ENCODE results near the gene ARL2BP. TPM values are rescaled to one million over a fixed set of nuclear protein-coding genes. Genes with fewer than 3 reads are reported as not detected.

The ARL2BP gene
- total and polyA plus RNA-seq, 2 donors: 41.4 to 54.7 TPM

DNA sequence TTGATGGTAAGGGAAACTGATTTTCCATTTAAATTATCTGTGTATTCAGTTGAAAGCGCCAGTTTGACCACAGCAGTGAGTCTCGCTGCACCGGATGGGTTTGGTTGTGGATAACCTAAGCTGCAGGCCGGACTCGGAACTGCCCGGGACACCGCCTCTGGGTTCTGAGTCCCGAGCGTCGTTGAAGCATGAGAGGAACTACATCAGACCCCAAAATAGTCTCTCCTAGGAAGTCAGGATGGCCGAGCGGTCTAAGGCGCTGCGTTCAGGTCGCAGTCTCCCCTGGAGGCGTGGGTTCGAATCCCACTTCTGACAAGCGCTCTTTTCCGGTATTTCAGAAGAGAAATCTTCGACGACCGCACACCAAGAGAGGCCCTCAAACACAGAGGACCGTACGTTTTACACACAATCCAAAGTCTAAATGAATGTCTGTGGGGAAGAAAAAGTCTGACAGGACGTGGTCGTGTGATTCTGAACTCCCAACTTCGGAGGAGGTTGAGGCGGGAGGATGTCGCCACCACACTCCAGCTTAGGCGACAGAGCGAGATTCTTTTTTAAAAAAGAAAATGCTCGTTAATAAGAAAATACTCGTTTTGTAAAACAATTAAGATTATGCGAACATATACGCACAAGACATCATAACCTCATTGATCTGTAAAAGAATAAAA is 54.8 kb downstream of the ARL2BP start:
- DNase-seq (ENCODE audit: low read depth in 6 of 9, low spot score in 9 of 9): peak; percentile 61 to 89 (median 73)
- H3K36me3 ChIP-seq (ENCODE audit: control insufficient read depth in 2 of 2, insufficient read depth in 2 of 2, low read length in 1 of 2): no peaks in the 10 kb centered on the region
- under 1% methylated on average over 35 of the region's 35 CpGs for WGBS
- peak overlapping the region; percentile 43 to 52 for H3K4me3 ChIP-seq (ENCODE audit: low read length in 2 of 2)
- peaks cover 0 to 64% of the 10 kb centered on the region in 2 donors for H3K4me1 ChIP-seq (ENCODE audit: control insufficient read depth in 2 of 2, insufficient read depth in 2 of 2, low read length in 2 of 2)
- H3K27me3 ChIP-seq (ENCODE audit: control insufficient read depth in 2 of 2, insufficient read depth in 1 of 2, low read length in 1 of 2): no peaks in the 10 kb centered on the region
- H3K9me3 ChIP-seq (ENCODE audit: control insufficient read depth in 2 of 2, insufficient read depth in 1 of 2, low read length in 1 of 2): peaks cover 0 to 6% of the 10 kb centered on the region in 2 donors
- peak overlapping the region; percentile 83 to 86 for H3K27ac ChIP-seq (ENCODE audit: low read depth in 1 of 2, low read length in 1 of 2)

- DNase-seq (ENCODE audit: low read depth in 6 of 9, low spot score in 9 of 9): peak; percentile 96 to 100 (median 99)
- peaks cover 0 to 6% of the 10 kb centered on the region in 2 donors for H3K9me3 ChIP-seq (ENCODE audit: control insufficient read depth in 2 of 2, insufficient read depth in 1 of 2, low read length in 1 of 2)
- peak overlapping the region; percentile 43 to 52 for H3K4me3 ChIP-seq (ENCODE audit: low read length in 2 of 2)
- WGBS: 3% methylated on average over 36 of the region's 36 CpGs
- no peaks in the 10 kb centered on the region for H3K36me3 ChIP-seq (ENCODE audit: control insufficient read depth in 2 of 2, insufficient read depth in 2 of 2, low read length in 1 of 2)
- H3K27me3 ChIP-seq (ENCODE audit: control insufficient read depth in 2 of 2, insufficient read depth in 1 of 2, low read length in 1 of 2): peaks cover 0 to 2% of the 10 kb centered on the region in 2 donors
- peaks cover 0 to 64% of the 10 kb centered on the region in 2 donors for H3K4me1 ChIP-seq (ENCODE audit: control insufficient read depth in 2 of 2, insufficient read depth in 2 of 2, low read length in 2 of 2)
- peak overlapping the region; percentile 56 to 83 for H3K27ac ChIP-seq (ENCODE audit: low read depth in 1 of 2, low read length in 1 of 2)
These were observed 55.5 kb downstream of the ARL2BP start for GRCh38 chr16:57300387-57301125.

DNA sequence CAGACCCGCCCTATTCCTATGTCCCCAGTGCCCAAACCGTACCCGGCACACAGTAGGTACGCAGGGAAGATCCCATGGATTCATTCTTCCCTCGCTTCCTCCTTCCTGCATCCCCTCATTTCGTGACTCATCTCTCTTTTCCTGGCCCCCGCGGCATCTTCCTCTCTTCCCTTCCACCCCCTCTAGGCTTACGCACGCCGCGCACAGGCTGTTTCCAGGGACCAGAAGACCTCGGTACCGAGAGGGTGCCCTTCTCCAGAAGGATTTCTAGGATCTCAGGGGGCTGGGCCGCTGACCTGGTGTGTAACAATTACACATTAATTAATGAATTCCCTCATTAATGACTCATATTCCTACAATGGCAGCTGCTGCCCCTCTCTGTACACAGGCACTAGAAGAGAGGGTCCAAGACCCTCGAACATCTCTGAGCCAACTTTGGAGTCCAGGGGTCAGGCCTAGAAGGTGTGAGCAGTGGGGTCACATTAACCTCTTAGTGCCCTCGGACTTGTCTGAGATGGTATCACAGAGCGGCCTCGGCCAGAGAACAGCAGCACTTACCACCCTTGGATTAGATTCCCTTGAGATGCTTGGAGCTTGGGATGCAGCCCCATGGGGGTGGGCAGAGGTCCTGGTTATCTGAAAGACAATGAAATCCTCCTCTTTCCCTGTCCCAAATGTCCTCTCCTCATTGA is 56.2 kb downstream of the ARL2BP start:
- H3K4me1 ChIP-seq (ENCODE audit: control insufficient read depth in 2 of 2, insufficient read depth in 2 of 2, low read length in 2 of 2): peaks cover 0 to 64% of the 10 kb centered on the region in 2 donors
- H3K27ac ChIP-seq (ENCODE audit: low read depth in 1 of 2, low read length in 1 of 2): peak overlapping the region in 1 of 2 donors; percentile 40
- peak overlapping the region; percentile 28 to 43 for H3K4me3 ChIP-seq (ENCODE audit: low read length in 2 of 2)
- 56% methylated on average over 19 of the region's 19 CpGs for WGBS
- H3K36me3 ChIP-seq (ENCODE audit: control insufficient read depth in 2 of 2, insufficient read depth in 2 of 2, low read length in 1 of 2): no peaks in the 10 kb centered on the region
- no peak for DNase-seq (ENCODE audit: low read depth in 6 of 9, low spot score in 9 of 9)
- H3K27me3 ChIP-seq (ENCODE audit: control insufficient read depth in 2 of 2, insufficient read depth in 1 of 2, low read length in 1 of 2): peaks cover 0 to 2% of the 10 kb centered on the region in 2 donors
- H3K9me3 ChIP-seq (ENCODE audit: control insufficient read depth in 2 of 2, insufficient read depth in 1 of 2, low read length in 1 of 2): peaks cover 0 to 6% of the 10 kb centered on the region in 2 donors

Other genes starting within 250 kb of the ARL2BP start
- gene CPNE2, start 152.7 kb upstream of the ARL2BP start, total RNA-seq: 6.5 TPM
- 27.5 TPM for gene CPNE2, start 152.7 kb upstream of the ARL2BP start, polyA plus RNA-seq
- gene PSME3IP1, start 59.2 kb upstream of the ARL2BP start, total RNA-seq: 81.8 TPM
- gene PSME3IP1, start 59.2 kb upstream of the ARL2BP start, polyA plus RNA-seq: 93.1 TPM
- gene RSPRY1, start 58.9 kb upstream of the ARL2BP start, total RNA-seq: 29.6 TPM
- gene RSPRY1, start 58.9 kb upstream of the ARL2BP start, polyA plus RNA-seq: 19.4 TPM
- gene PLLP, start 39.4 kb downstream of the ARL2BP start, total RNA-seq: 1.2 TPM
- 4.9 TPM for gene PLLP, start 39.4 kb downstream of the ARL2BP start, polyA plus RNA-seq
- 1.8 TPM for gene CCL22, start 113.5 kb downstream of the ARL2BP start, total RNA-seq
- 11.0 TPM for gene CCL22, start 113.5 kb downstream of the ARL2BP start, polyA plus RNA-seq
- 1.4 TPM for gene CX3CL1, start 127.2 kb downstream of the ARL2BP start, total RNA-seq
- gene CX3CL1, start 127.2 kb downstream of the ARL2BP start, polyA plus RNA-seq: 7.2 TPM
- gene CCL17, start 159.5 kb downstream of the ARL2BP start, total RNA-seq: 32.6 TPM
- gene CCL17, start 159.5 kb downstream of the ARL2BP start, polyA plus RNA-seq: 38.6 TPM
- 49.8 TPM for gene CIAPIN1, start 202.1 kb downstream of the ARL2BP start, total RNA-seq
- gene CIAPIN1, start 202.1 kb downstream of the ARL2BP start, polyA plus RNA-seq: 61.9 TPM
- gene COQ9, start 202.2 kb downstream of the ARL2BP start, total RNA-seq: 42.4 TPM
- gene COQ9, start 202.2 kb downstream of the ARL2BP start, polyA plus RNA-seq: 67.5 TPM
- gene POLR2C, start 217.4 kb downstream of the ARL2BP start, total RNA-seq: 60.6 TPM
- gene POLR2C, start 217.4 kb downstream of the ARL2BP start, polyA plus RNA-seq: 56.5 TPM
- 4.1 TPM for gene DOK4, start 241.2 kb downstream of the ARL2BP start, total RNA-seq
- 11.8 TPM for gene DOK4, start 241.2 kb downstream of the ARL2BP start, polyA plus RNA-seq

Measured in thymus (tissue), 11 donors.